ENCODE data around the gene ATP8A2.

DNA sequence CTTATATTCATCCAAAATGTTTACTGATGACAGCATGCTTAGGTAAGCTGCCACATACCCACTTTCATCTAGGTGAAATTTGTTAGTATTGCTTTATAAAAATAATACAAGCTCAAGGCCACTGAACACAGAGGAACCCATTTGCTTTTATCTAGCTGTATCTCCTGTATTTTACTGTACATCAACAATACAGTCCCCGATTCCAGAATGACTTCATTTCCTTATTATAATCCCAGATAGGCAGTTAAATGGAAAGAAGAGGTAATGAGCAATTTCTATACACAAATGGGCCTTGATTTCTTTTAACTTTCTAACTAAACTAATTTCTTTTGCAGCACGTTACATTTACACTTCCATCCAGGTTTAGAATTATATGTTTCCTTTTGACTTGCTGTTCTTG, 593.8 kb downstream of the ATP8A2 start:
- TF ChIP-seq POLR2AphosphoS5 (IDR thresholded peaks at IDR 0.05) (no peak), POLR2A (IDR thresholded peaks at IDR 0.05) (no peak)
- TF ChIP-seq, protein P1, sequence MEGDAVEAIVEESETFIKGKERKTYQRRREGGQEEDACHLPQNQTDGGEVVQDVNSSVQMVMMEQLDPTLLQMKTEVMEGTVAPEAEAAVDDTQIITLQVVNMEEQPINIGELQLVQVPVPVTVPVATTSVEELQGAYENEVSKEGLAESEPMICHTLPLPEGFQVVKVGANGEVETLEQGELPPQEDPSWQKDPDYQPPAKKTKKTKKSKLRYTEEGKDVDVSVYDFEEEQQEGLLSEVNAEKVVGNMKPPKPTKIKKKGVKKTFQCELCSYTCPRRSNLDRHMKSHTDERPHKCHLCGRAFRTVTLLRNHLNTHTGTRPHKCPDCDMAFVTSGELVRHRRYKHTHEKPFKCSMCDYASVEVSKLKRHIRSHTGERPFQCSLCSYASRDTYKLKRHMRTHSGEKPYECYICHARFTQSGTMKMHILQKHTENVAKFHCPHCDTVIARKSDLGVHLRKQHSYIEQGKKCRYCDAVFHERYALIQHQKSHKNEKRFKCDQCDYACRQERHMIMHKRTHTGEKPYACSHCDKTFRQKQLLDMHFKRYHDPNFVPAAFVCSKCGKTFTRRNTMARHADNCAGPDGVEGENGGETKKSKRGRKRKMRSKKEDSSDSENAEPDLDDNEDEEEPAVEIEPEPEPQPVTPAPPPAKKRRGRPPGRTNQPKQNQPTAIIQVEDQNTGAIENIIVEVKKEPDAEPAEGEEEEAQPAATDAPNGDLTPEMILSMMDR (IDR thresholded peaks at IDR 0.05), result no peak
